ENCODE data around the gene HUWE1.
"Not testable (repeated sequence)": the region's sequence is repeated elsewhere in the genome, so short reads cannot be mapped to it uniquely, and the experiment has no call there.

HUWE1 gene

GRCh38 chrX:53538781-53539180, 147.7 kb downstream of the HUWE1 start:
- no peak overlapping the region for H3K27ac ChIP-seq
- no peak overlapping the region for H3K4me3 ChIP-seq (IDR thresholded peaks at IDR 0.05; ENCODE audit: insufficient read depth, low read depth, low read length)
- no peaks in the 10 kb centered on the region for H4K20me1 ChIP-seq (ENCODE audit: insufficient read depth)
- H3K9ac ChIP-seq: no peak overlapping the region
- H3K4me2 ChIP-seq: no peak overlapping the region
- no peaks in the 10 kb centered on the region for H3K4me1 ChIP-seq (ENCODE audit: low read depth, poor library complexity, severe bottlenecking)
- H3K36me3 ChIP-seq (ENCODE audit: insufficient read depth): no peaks in the 10 kb centered on the region
- H3K79me2 ChIP-seq (ENCODE audit: insufficient read depth, low read depth): no peaks in the 10 kb centered on the region
- H3K27me3 ChIP-seq (ENCODE audit: insufficient read depth, low read depth): no peaks in the 10 kb centered on the region
- H2AFZ ChIP-seq (ENCODE audit: low read depth): no peak overlapping the region
- TF ChIP-seq, protein P1, sequence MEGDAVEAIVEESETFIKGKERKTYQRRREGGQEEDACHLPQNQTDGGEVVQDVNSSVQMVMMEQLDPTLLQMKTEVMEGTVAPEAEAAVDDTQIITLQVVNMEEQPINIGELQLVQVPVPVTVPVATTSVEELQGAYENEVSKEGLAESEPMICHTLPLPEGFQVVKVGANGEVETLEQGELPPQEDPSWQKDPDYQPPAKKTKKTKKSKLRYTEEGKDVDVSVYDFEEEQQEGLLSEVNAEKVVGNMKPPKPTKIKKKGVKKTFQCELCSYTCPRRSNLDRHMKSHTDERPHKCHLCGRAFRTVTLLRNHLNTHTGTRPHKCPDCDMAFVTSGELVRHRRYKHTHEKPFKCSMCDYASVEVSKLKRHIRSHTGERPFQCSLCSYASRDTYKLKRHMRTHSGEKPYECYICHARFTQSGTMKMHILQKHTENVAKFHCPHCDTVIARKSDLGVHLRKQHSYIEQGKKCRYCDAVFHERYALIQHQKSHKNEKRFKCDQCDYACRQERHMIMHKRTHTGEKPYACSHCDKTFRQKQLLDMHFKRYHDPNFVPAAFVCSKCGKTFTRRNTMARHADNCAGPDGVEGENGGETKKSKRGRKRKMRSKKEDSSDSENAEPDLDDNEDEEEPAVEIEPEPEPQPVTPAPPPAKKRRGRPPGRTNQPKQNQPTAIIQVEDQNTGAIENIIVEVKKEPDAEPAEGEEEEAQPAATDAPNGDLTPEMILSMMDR (conservative IDR thresholded peaks at IDR 0.05; ENCODE audit: low read depth, low read length): no peak

DNA sequence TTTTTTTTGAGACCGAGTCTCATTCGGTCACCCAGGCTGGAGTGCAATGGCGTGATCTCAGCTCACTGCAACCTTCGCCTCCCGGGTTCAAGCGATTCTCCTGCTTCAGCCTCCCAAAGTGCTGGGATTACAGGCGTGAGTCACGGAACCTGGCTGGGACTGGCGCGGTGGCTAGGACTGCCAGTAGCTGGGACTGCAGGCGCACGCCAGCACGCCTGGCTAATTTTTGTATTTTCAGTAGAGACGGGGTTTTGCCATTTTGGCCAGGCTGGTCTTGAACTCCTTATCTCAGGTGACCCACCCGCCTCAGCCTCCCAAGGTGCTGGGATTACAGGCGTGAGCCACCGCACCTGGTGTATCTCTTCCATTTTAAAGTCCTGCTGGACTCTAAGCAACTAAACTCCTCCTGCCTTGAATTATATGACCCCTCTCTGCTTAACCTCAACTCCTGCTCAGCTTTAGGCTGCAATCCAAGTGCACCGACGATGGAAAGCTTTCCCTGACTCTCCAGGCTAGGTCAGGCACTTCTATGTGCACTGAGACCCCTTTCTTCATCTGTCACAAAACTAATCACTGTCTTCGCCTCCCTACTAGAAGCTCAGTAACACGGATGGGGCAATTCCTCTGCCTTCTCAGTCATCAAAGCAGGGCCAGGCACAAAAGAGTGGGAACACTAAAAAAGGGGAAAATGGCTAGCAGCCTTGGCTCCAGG, 155.1 kb downstream of the HUWE1 start:
- H3K4me2 ChIP-seq; H3K27ac ChIP-seq; H3K4me3 ChIP-seq (IDR thresholded peaks at IDR 0.05; ENCODE audit: insufficient read depth, low read depth, low read length); H3K9ac ChIP-seq; H3K4me1 ChIP-seq (ENCODE audit: low read depth, poor library complexity, severe bottlenecking); H2AFZ ChIP-seq (ENCODE audit: low read depth); H3K36me3 ChIP-seq (ENCODE audit: insufficient read depth); H4K20me1 ChIP-seq (ENCODE audit: insufficient read depth); H3K27me3 ChIP-seq (ENCODE audit: insufficient read depth, low read depth); H3K79me2 ChIP-seq (ENCODE audit: insufficient read depth, low read depth): not testable (repeated sequence)

DNA sequence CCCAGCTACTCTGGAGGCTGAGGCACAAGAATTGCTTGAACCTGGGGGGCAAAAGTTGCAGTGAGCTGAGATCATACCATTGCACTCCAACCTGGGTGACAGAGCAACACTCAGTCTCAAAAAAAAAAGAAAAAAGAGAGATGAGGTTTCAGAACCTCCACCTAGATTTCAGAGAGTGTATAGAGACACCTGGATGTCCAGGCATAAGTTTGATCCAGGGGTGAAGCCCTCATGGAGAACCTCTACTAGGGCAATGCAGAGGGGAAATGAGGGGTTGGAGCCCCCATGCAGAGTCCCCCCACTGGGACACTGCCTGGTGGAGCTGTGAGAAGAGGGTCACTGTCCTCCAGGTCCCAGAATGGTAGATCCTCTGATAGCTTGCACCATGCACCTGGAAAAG, 159.5 kb downstream of the HUWE1 start:
- no peak overlapping the region for H3K4me3 ChIP-seq (IDR thresholded peaks at IDR 0.05; ENCODE audit: insufficient read depth, low read depth, low read length)
- H2AFZ ChIP-seq (ENCODE audit: low read depth): no peak overlapping the region
- no peaks in the 10 kb centered on the region for H4K20me1 ChIP-seq (ENCODE audit: insufficient read depth)
- no peaks in the 10 kb centered on the region for H3K36me3 ChIP-seq (ENCODE audit: insufficient read depth)
- no peak overlapping the region for H3K4me2 ChIP-seq
- H3K79me2 ChIP-seq (ENCODE audit: insufficient read depth, low read depth): no peaks in the 10 kb centered on the region
- H3K9ac ChIP-seq: no peak overlapping the region
- H3K27ac ChIP-seq: no peak overlapping the region
- H3K27me3 ChIP-seq (ENCODE audit: insufficient read depth, low read depth): no peaks in the 10 kb centered on the region
- H3K4me1 ChIP-seq (ENCODE audit: low read depth, poor library complexity, severe bottlenecking): no peaks in the 10 kb centered on the region
- TF ChIP-seq, protein P1 (conservative IDR thresholded peaks at IDR 0.05; ENCODE audit: low read depth, low read length): no peak

GRCh38 chrX:53511322-53511721, 175.2 kb downstream of the HUWE1 start:
- Histone ChIP-seq H3K27ac (no peak overlapping the region), H2AFZ (ENCODE audit: low read depth) (no peak overlapping the region), H3K79me2 (ENCODE audit: insufficient read depth, low read depth) (no peaks in the 10 kb centered on the region), H4K20me1 (ENCODE audit: insufficient read depth) (no peaks in the 10 kb centered on the region), H3K27me3 (ENCODE audit: insufficient read depth, low read depth) (no peaks in the 10 kb centered on the region), H3K4me2 (no peak overlapping the region), H3K4me3 (IDR thresholded peaks at IDR 0.05; ENCODE audit: insufficient read depth, low read depth, low read length) (no peak overlapping the region), H3K4me1 (ENCODE audit: low read depth, poor library complexity, severe bottlenecking) (no peaks in the 10 kb centered on the region), H3K36me3 (ENCODE audit: insufficient read depth) (no peaks in the 10 kb centered on the region), H3K9ac (no peak overlapping the region)
- TF ChIP-seq, protein P1 (conservative IDR thresholded peaks at IDR 0.05; ENCODE audit: low read depth, low read length): no peak

DNA sequence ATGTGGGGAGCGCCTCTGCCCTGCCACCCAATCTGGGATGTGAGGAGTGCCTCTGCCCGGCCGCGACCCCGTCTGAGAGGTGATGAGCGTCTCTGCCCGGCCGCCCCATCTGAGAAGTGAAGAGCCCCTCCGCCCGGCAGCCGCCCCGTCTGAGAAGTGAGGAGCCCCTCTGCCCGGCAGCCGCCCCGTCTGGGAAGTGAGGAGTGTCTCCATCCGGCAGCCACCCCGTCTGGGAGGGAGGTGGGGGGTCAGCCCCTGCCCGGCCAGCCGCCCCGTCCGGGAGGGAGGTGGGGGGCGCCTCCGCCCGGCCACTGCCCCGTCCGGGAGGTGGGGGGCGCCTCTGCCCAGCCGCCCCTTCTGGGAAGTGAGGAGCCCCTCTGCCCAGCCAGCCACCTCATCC, 182.5 kb downstream of the HUWE1 start:
- H3K27ac ChIP-seq; H3K4me2 ChIP-seq; H3K79me2 ChIP-seq (ENCODE audit: insufficient read depth, low read depth); H3K36me3 ChIP-seq (ENCODE audit: insufficient read depth); H3K9ac ChIP-seq; H2AFZ ChIP-seq (ENCODE audit: low read depth); H3K27me3 ChIP-seq (ENCODE audit: insufficient read depth, low read depth); H4K20me1 ChIP-seq (ENCODE audit: insufficient read depth); H3K4me1 ChIP-seq (ENCODE audit: low read depth, poor library complexity, severe bottlenecking); H3K4me3 ChIP-seq (IDR thresholded peaks at IDR 0.05; ENCODE audit: insufficient read depth, low read depth, low read length): not testable (repeated sequence)

All from KMS-11 (cell line).